NCI-H1105 (cell line): ENCODE results near the gene MRGPRF.

Experiments used
- DNase-seq: peaks from one replicate; lab custom pipeline; 2025; lab: John Stamatoyannopoulos, UW

MRGPRF gene

DNA sequence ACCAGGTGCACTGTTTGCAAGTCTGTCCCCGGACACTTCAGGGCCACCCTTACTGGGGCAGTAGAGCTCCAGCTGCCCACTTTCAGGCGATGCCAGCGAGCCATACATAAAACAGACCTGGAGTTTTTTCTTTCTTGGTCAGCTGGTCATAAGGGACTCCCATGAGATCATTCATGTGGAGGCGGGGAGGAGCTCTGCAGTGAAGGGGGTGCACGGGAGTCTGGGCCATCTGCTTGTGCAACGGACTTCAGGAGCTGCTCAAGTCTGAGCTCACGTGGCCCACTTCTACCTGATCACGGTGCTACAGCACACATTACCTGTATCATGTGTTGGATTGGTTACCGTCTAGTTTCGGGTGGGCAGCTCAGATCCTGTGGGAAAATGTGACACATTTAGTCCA lies 9.2 kb upstream of the MRGPRF start:
- DNase-seq: no peak

DNA sequence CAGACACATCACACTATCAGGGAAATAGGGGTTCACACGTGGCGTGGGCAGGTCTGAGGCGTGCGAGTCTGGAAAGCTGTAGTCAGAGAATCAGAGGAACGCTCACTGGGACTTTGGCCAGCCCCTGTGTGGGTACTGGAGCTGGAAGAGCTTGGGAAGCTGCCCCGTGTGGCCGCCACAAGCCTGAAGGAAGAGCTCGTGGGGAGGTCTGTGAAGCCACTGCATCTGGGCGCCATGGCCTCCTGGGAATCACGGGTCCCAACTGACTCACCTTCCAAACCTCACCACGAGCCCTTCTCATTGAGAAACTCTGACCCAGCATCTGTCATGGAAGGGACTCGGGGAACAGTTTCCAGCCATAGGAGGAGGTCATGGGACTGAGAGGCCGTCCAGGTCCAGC lies 5.9 kb upstream of the MRGPRF start:
- DNase-seq: no peak

DNA sequence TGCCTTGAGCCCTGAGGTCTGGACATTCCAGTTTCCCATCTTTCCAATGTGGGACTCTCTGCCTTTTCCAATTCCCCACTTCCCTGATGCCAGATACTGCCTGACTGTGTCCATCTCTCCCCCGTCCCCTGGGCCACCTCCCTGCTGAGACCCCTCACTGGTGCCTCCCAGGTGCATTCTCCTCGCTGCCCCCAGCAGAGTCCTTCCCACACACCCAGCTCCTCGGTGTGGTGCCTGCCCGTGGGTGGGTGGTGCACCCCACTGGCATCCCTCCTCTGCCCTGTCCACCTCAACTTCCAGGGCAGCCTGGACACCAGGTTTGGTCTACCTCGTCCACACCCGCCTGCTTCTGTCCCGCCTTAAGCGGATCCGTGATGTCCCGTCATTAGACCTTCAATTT lies 4.9 kb upstream of the MRGPRF start:
- DNase-seq: no peak

DNA sequence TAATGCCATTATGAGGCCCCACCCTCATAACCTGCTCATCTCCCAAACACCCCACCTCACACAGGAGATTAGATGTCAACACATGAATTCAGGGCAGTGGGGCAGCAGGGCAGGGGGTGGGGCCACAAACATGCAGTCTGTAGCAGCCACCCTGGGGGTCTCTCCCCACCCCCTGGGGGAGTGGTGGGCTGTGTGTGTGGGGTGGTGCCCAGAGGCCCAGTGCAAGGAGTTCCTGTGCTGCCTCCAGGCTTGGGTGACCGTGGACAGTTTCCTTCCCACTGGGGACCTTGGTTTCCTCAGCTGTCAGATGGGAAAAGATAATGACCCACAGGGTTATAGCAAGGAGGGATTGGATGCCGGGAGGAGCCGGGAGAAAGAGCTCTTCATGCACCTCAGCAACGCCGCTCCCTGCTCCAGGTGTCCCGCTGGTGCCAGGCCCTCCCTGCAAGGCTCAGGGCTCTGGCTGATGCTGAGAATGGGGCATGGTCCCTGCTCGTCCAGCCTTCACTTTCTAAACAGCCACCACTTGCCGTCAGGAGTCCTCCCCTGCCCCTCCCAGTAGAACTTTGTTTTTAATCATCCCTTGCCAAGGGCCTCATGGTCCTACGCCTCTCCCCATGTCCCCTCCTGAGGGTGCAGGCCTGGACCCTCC lies 2.0 kb upstream of the MRGPRF start:
- no peak for DNase-seq

DNA sequence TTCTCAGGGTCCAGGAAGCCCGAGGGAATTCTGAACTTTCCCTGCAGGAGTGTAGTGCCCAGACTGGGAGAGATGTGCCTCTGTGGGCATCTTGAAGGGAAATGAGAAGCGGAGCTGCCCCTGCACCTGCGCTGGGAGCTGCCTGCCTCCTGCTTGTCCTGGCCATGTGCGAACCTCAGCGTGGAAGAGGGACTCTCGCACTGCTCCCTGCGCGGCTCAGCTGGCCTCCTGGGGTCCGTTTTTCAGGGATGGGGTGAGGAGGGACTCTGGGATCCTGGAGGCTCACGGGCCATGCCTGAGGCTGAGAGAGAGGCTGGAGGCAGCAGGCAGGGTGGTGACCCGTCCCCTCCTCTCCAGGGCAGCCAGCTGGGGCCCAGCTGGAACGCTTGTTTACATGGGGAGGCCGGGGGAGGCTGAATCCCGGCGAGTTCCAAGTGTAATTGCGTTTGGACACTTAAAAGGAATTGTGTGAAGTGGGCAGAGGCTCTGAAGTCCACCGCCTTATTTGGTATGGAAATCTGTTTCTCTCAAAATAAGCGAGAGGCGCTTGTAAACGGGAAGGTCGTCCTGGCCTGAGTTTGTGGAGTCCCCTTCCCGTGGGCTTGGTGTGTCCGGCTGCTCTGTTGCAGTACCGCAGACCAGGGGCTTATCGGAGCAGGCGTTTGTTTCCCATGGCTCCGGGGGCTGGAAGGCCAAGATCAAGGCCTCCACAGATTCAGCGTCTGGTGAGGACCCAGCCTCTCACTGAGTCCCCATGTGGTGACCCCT lies 1.2 kb upstream of the MRGPRF start:
- DNase-seq: no peak

DNA sequence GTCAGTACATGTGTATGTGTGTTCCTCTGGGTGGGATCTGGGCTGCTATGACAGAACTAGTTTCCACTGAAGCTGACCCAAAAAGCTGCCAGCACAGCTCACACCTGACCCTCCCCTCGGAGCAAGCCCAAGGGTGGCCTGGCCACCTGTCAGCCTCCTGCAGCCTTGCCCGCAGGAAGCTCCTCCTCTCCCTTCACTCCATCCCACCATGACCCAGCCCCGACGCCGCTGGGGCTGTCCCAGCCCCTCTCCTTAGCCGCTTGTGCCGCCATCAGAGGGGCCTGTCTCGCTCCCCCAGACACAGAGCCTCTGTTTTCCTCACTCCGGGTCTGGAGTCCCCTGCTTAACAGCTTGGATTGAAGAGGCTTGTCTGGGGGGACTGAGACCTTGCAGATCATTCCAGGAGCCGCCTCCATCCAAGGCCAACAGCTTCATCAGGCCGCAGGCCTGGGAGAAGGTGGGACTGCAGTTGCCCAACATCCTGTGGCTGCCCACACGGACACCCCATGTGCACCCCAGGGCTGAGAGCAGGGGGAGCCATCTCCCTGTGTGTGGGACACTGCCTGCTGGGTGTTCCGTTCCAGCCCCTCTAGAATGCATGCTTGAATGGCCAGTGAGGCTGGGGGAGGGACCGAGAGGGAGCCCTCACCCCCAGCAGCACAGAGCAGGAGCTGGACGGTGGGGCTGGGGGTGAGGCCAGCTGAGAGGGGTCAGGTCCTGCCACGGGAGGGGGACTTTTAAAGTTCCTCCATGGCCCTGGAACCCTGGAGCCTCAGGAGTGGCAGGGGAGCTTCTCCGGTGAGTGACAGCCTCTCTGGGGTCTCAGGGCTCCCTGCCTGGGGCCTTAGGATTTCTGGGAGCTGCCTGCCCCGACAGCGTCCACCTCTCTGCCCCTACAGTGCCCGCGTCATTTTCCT lies 696 bp downstream of the MRGPRF start:
- no peak for DNase-seq

DNA sequence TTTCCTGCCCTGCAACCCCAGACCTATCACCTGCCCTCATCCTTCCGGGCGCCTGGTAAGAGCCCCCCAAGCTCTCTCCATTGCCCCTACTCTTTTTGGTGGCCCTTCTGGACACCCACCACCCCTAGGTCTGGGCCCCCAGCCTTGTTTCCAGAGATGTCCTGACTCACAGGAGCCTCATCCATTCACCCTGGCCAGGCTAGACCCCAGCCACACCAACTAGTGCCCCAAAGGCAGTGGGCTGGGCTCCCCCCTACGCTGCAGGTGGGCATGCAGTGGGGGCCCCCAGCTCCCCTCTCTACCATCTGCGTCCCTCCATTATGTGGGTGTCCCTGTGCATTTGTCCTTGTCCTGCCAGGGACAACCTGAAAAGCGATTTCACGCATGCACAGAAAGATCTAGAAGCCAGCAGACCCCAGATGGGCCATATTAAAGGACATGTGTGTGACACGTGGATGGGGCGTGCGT lies 1.4 kb downstream of the MRGPRF start:
- DNase-seq: no peak

DNA sequence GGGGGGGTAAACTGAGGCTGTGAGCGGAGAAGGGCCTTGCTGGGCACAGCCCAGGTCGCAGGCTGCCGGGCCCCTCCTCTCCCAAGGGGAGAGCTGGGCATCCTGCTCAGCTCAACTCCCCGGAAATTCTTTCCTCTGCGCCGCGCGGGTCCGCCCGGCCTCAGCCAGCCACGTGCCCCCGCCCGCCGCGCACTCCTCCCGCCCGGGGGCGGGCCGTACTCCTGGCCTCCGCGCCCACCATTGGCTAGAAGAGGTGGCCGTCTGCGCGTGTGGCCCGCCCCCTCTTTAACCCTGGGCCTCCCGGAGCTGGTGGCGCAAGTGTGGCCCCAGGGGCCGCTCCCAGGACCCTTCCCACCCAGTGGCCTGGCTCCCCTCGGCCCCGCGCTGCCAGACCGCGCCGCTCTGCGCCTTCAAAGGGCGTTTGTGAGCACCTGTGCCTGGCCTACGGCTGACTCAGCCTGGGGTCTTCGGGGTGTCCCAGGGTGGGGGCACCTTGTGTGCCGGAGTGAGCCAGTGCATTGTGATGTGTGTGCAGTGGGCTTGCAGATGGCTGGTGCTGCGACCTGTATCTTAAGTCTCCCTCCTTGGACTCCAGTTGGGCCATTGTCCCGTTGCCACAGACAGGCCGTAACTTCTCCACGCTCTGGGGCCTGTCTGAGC lies 2.0 kb downstream of the MRGPRF start:
- no peak for DNase-seq

DNA sequence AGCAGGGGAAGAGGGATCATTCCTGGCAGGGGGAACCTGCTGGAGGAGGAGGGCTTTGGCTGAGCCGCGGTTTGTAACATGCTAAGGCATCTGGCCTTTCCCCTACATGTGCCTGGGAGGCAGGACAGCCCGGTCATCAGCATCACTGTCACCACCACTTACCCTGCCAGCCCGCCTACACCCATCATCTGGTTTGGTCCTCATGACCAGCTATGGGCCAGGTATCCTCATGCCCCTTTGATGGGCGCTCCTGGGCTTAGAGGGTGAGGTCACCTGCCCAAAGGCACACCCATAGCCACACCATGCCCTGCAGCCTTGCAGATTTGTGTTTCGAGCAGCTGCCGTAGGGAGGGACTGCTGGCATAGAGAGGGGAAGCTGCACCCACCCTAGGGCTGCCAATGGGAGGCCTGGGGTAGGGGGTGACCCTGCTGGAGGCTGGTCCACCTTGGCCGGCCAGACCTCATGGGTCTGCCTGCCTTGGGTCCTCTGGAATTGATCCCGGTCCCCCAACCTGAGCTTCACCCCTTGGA lies 2.6 kb downstream of the MRGPRF start:
- DNase-seq: no peak

DNA sequence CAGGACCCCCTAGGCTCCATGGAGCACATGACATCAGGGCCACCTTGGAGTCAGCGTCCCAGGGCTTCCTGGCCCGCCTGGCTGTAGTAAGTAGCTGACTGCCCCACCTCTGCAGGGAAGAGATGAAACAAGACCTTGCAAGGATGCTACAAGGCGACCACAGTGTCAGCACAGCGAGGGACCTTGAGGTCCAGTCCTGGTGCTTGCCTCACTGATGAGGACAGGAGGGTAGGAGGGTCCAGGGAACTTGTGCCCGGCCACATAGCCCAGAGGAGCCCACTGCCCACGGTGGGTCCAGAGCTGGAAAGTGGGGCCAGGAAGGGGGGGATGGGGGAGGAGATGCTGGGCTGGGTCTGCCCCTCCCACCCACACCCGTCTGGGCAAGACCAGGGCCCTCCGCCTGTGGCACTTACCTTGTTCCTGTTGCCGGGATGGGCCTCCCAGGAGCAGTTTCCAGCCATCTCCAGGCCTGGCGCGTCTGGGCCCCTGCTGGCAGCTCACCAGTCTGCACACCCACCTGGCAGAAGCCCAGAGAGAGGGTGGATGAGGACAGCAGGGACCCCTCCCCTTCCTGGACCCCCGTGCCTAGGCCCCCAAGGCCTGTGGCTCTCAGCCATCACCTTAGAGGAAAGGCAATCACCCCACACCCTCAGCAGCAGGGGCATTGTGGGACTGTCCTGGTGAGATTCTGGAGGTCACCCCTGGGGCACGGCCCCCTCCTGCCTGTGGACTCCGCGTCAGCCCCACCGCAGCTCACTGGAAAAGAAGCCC lies 3.4 kb downstream of the MRGPRF start:
- DNase-seq: no peak

DNA sequence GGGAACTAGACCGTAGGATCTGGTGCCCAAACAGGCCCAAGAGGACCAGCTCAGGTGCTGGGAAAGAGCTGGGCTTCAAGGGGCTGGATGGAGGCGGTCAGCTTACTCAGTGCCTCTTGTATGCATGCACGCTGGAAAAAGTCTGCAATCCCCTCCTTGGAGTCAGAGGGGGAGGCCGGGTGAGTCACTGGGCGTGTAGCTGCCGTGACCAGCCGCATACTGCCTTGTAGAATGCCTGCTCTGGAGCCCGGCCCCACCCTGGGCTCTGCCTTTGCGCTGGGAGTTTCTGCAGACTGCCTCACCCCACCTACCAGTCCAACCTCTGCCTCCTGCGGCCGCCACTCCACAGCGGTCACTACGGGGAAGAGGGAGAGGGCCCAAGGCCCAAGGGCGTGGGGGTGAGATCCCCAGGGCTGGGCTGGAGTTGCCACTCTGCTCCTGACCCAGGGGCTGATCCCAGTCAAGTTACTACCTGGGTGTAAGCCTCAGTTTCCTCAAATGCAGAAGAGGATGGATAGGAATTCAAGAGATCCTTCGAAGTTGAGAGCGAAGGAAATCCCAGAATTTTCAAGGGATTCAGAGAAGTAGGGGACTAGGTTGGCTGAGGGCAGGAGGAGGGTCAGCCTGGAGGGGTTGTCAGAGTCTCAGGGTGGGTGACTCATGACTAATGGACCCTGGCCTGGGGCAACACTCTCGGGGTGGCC lies 4.2 kb downstream of the MRGPRF start:
- DNase-seq: no peak

DNA sequence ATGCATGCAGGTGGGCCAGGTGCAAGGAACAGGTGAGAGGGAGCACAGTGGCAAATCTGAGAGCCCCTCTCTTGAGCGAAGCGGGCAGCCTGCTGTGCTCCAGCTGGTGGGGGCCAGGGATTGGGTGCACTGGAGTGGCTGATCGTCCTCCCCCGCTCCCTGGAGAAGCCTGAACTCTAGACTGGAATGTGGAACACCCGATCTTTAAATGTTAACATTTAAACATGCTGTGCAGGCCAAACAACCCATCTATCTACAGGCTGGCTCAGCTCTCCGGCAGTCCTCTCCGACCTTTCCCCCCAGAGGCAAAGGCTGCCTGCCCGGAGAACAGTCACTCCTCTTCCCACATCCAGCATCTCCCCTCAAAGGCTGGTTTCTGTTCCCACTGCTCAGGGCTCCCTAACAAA lies 5.1 kb downstream of the MRGPRF start:
- no peak for DNase-seq

DNA sequence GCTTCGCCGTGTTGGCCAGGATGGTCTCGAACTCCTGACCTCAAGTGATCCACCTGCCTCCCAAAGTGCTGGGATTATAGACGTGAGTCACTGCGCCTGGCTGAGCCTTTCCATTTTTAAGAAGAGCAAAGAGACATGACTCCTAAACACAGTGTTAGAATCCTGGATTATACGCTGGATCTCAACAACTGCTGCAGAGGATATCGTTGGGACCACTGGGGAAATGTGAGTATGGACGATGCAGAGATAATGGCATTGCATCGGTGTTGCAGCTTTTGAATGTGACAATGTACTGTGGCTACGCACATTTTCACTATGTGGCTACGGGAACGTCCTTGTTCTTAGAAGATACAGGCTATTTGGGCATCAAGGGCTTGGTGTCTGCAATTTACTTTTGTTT lies 6.2 kb downstream of the MRGPRF start:
- DNase-seq: no peak

DNA sequence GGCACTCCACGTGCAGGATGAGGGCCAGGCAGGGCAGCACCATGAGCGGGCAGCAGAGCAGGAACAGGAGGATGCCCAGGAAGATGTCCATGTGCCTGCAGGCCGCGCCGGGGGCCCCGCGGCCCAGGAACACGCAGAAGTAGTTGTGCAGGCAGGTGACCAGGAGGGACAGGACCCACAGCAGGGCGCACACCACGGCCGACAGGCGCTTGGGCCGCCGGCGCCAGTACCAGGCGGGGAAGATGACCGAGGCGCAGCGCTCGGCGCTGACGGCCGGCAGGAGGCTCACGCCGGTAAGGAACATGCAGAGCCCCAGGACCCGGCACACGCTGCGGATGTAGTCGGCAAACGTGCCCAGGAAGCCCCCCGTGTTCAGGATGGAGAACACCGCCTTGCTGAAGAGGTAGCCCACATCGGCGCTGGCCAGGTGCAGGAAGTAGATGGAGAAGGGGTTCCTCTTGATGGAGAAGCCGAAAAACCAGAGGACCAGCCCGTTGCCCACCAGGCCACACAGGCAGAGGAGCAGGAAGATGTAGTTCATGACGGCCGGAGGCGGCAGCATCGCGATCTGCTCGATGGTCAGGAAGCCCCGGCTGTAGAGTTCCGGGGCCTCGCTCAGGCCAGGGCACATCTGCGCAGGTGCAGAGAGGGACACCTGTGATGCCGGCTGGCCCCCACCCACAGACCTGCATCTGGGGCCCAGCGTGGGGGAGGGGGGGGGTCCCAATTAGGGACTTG lies 7.2 kb downstream of the MRGPRF start:
- DNase-seq: no peak

DNA sequence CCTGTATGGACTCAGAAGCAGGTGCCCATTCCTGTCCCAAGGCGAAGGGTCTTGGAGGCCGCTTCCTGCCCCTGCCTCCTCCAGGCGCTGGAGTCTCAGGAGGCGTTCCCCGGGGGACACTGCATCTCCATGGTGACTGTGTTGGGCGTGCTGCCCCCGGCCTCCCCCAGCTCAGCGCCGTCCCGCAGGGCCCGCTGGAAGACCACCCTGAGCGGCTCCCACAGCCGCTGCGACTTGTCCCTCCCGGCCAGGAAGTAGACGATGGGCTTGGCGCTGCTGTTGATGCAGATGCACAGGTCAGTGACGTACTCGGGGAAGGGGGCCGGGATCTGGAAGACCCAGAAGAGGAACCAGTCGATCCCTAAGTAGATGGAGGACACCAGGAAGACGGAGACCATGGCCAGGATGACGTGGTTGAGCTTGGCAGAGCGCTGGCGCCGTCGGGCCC lies 7.8 kb downstream of the MRGPRF start:
- no peak for DNase-seq

DNA sequence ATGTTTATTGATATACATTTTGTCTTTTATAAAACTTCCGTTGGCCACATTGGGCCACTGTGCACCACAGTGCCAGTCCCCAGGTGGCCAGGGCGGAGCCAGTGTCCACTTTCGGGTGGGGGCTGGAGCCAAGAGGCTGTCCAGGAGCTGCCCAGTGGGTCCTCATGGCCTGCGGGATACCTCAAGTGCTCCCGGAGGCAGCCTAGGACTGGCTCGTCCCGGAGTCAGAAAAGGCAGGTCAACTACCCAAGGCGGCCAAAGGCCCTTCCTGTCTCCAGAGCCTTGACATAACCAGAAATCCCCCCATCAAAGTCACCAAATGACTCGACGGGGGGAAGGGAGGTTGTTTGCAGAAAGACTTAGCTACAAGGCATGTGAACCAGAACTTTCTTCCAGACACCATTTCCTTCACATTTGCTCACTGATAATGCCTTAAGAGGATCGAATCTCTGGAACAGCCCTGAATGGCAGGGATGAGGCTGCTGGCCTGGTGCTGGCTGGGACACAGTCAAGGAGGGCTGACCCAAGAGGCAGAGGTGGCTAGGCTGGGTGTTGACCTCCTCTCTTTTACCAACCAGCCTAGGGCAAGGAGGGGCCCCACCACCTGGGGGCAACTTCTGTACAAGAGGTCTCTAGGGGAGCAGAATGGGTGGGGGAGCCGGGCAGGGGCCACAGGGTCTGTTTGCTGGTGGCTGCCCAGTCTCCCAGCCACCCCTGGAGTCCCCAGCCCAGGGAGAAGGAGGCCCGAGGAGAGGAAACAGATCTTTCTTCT lies 8.4 kb downstream of the MRGPRF start:
- no peak for DNase-seq

DNA sequence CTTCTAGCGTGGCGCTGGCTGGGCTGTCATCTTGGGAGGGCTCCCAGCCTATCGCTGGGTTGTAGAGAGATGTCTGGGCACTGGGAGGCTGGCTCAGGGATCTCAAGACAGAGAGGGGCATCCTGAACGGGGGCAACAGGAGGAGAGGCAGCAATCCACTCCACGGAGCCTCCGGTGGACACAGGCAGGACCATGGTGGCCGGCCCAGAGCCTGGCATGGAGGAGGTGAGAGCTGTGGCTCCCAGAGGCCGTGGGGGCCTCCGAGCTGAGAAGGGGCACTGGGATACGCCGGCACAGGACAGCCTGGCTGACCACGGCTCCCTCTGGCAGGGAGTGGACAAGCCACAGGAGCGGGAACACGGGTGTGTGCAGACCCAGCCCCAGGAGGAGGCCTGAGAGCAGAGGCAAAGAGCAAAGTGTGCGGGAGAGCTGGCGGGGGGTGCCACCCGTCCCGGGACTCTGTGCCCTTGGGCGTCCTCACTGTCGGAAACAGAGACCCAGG lies 9.1 kb downstream of the MRGPRF start:
- no peak for DNase-seq

DNA sequence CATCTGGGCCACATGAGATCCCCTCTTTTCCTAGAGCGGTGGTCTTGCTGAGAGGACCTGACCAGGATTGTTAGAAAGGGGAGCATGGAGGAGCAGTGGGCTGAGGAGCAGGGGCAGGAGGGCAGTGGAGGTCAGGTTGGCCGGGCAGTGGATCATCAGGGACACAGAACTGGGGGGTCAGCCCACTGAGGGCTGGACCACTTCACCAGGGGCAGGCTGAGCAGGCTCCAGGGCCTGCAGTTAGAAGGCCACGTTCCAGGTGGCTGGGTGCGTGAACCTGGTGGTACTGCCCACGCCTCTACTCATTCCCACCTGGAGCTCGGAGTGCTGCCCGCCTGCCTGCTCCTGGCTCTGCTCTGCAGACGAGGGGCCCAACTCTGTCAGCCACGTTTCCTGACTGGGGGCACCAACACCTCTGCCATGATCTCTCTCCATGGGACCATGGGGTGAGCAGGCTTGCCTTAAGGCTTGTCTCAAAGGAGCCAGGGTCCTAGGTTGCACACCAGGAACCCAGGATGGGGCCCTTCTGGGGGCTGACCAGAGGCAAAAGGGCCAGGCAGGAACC lies 9.7 kb downstream of the MRGPRF start:
- DNase-seq: no peak
